WERI-Rb-1 (cell line): ENCODE results near the gene PIAS1.

Experiments used
- DNase-seq: peaks from one replicate; pipeline ENCODE4 v3.0.0-alpha.2; 2020
- H3K27ac ChIP-seq: fragments of 250-450 bp; sonication (Bioruptor Pico); 2 replicates; pipeline ENCODE4 v1.5.1; 2020; ENCODE audit warnings: mild to moderate bottlenecking, moderate library complexity
- H3K27me3 ChIP-seq: fragments of 250-450 bp; sonication (Bioruptor Pico); 2 replicates; pipeline ENCODE4 v1.5.1; 2021; ENCODE audit warnings: mild to moderate bottlenecking, low read depth, moderate library complexity; ENCODE audit not compliant: insufficient read depth, severe bottlenecking
- H3K36me3 ChIP-seq: fragments of 250-450 bp; sonication (Bioruptor Pico); 2 replicates; pipeline ENCODE4 v1.5.1; 2020; ENCODE audit warnings: mild to moderate bottlenecking, moderate library complexity
- H3K4me3 ChIP-seq: 2 replicates; pipeline ENCODE4 v1.5.1; 2011; ENCODE audit warnings: low read depth, mild to moderate bottlenecking, control low read depth, low read length
- H3K9me3 ChIP-seq: fragments of 250-450 bp; sonication (Bioruptor Pico); 2 replicates; pipeline ENCODE4 v1.5.1; 2021; ENCODE audit warnings: mild to moderate bottlenecking, moderate library complexity; ENCODE audit not compliant: severe bottlenecking
- TF ChIP-seq, protein P1 (sequence below): IDR thresholded peaks from 2 replicates; pipeline ENCODE4 v1.5.1; 2011; ENCODE audit warnings: low read depth, mild to moderate bottlenecking, control low read depth, inconsistent platforms, low read length

The PIAS1 gene

GRCh38 chr15:68100194-68100593 is 46.1 kb downstream of the PIAS1 start:
- H3K27me3 ChIP-seq, result no peaks in the 10 kb centered on the region
- H3K36me3 ChIP-seq, result peaks cover 25% of the 10 kb centered on the region
- peaks cover 7% of the 10 kb centered on the region for H3K9me3 ChIP-seq
- no peak overlapping the region for H3K27ac ChIP-seq
- DNase-seq, result no peak
- no peak overlapping the region for H3K4me3 ChIP-seq
- TF ChIP-seq, protein P1, sequence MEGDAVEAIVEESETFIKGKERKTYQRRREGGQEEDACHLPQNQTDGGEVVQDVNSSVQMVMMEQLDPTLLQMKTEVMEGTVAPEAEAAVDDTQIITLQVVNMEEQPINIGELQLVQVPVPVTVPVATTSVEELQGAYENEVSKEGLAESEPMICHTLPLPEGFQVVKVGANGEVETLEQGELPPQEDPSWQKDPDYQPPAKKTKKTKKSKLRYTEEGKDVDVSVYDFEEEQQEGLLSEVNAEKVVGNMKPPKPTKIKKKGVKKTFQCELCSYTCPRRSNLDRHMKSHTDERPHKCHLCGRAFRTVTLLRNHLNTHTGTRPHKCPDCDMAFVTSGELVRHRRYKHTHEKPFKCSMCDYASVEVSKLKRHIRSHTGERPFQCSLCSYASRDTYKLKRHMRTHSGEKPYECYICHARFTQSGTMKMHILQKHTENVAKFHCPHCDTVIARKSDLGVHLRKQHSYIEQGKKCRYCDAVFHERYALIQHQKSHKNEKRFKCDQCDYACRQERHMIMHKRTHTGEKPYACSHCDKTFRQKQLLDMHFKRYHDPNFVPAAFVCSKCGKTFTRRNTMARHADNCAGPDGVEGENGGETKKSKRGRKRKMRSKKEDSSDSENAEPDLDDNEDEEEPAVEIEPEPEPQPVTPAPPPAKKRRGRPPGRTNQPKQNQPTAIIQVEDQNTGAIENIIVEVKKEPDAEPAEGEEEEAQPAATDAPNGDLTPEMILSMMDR, result no peak

DNA sequence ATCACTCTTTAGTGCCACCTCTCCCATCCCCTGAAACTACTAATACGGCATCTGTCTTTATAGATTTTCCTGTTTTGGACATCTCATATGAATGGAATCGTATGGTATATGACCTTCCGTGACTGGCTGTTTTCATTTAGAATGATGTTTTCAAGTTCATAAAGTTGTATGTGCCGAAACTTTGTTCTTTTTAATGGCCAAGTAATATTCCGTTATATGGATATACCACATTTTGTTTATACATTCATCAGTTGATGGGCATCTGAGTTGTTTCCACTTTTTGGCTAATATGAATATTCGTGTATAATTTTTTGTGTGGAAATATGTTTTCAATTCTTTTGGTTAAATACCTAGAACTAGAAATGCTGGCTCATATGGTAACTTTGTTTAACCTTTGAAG is 49.5 kb downstream of the PIAS1 start:
- TF ChIP-seq, protein P1, result no peak
- DNase-seq, result no peak

GRCh38 chr15:68106656-68107055 is 52.5 kb downstream of the PIAS1 start:
- peaks cover 12% of the 10 kb centered on the region for H3K36me3 ChIP-seq
- H3K9me3 ChIP-seq, result peaks cover 3% of the 10 kb centered on the region
- H3K27me3 ChIP-seq, result no peaks in the 10 kb centered on the region
- H3K4me3 ChIP-seq, result no peak overlapping the region
- H3K27ac ChIP-seq, result no peak overlapping the region
- TF ChIP-seq, protein P1, result no peak
- no peak for DNase-seq

More for the DNA sequence above, 49.5 kb downstream of the PIAS1 start:
- no peak overlapping the region for H3K4me3 ChIP-seq
- no peaks in the 10 kb centered on the region for H3K27me3 ChIP-seq
- peaks cover 12% of the 10 kb centered on the region for H3K36me3 ChIP-seq
- H3K27ac ChIP-seq, result no peak overlapping the region
- H3K9me3 ChIP-seq, result peaks cover 3% of the 10 kb centered on the region

- DNase-seq, result no peak
- Histone ChIP-seq H3K9me3 (peaks cover 3% of the 10 kb centered on the region), H3K27me3 (no peaks in the 10 kb centered on the region), H3K27ac (no peak overlapping the region), H3K4me3 (no peak overlapping the region), H3K36me3 (peaks cover 12% of the 10 kb centered on the region)
- TF ChIP-seq, protein P1, result no peak
Observed at GRCh38 chr15:68107142-68107541, 53.0 kb downstream of the PIAS1 start.

GRCh38 chr15:68112706-68113105 is 58.6 kb downstream of the PIAS1 start:
- TF ChIP-seq, protein P1, result no peak
- no peaks in the 10 kb centered on the region for H3K36me3 ChIP-seq
- no peaks in the 10 kb centered on the region for H3K9me3 ChIP-seq
- no peak for DNase-seq
- no peak overlapping the region for H3K27ac ChIP-seq
- no peaks in the 10 kb centered on the region for H3K27me3 ChIP-seq
- H3K4me3 ChIP-seq, result no peak overlapping the region

GRCh38 chr15:68113273-68113672 is 59.2 kb downstream of the PIAS1 start:
- H3K27ac ChIP-seq, result no peak overlapping the region
- TF ChIP-seq, protein P1, result no peak
- no peaks in the 10 kb centered on the region for H3K9me3 ChIP-seq
- no peaks in the 10 kb centered on the region for H3K36me3 ChIP-seq
- no peak overlapping the region for H3K4me3 ChIP-seq
- H3K27me3 ChIP-seq, result no peaks in the 10 kb centered on the region
- no peak for DNase-seq
